ENCODE measurements around the gene BRD7. TPM values are rescaled to one million over a fixed set of nuclear protein-coding genes. Genes with fewer than 3 reads are reported as not detected.
A peak's percentile ranks its signal among the peaks of the same experiment; 100 is the strongest.

The BRD7 gene
- total RNA-seq, 4 donors from 2014 or later: 29.9 to 41.2 (median 38.9) TPM

- DNase-seq (ENCODE audit: low spot score) (no peak), ATAC-seq (ENCODE audit: low FRiP score) (no peak)
- no peak for TF ChIP-seq CTCF (IDR thresholded peaks at IDR 0.05)
Observed at GRCh38 chr16:50329446-50330189, 39.2 kb downstream of the BRD7 start.

DNA sequence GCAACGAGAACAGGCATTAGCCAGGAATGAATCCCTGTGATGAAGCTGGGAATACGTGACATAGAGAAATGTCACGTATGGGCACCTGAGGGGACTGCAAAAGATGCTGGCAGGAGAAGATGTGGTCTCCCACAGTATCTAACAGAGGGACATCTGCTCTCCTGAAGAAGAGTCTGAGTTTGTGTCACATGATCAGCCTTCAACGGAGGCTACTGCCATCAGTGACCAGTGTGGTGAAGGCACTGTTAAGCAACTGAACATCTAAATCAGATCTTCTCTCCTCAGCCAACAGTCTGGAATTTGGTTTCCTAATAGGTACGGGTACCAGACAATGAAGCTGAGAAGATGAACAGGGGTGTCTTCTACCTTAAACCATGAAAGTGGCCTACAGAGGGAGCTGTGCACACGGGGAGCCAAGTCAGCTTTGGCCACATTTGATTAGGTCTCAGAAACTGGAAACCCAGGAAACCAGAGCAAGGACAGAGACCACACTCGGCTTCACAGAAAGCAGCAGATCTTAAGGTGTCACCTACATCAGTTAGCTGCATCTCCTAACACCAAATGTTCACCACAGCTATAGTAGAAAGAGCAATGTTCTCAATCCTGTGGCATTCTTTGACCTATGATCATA lies 41.8 kb downstream of the BRD7 start:
- TF ChIP-seq CTCF (IDR thresholded peaks at IDR 0.05): no peak
- no peak for DNase-seq (ENCODE audit: low spot score)
- peak; percentile 41 for ATAC-seq (ENCODE audit: low FRiP score)

GRCh38 chr16:50326264-50326663 lies 42.5 kb downstream of the BRD7 start:
- no peak for TF ChIP-seq CTCF (IDR thresholded peaks at IDR 0.05)
- DNase-seq (ENCODE audit: low spot score) (no peak), ATAC-seq (ENCODE audit: low FRiP score) (no peak)

GRCh38 chr16:50324345-50324744 lies 44.4 kb downstream of the BRD7 start:
- ATAC-seq (ENCODE audit: low FRiP score) (no peak), DNase-seq (ENCODE audit: low spot score) (no peak)
- TF ChIP-seq CTCF (IDR thresholded peaks at IDR 0.05): no peak

DNA sequence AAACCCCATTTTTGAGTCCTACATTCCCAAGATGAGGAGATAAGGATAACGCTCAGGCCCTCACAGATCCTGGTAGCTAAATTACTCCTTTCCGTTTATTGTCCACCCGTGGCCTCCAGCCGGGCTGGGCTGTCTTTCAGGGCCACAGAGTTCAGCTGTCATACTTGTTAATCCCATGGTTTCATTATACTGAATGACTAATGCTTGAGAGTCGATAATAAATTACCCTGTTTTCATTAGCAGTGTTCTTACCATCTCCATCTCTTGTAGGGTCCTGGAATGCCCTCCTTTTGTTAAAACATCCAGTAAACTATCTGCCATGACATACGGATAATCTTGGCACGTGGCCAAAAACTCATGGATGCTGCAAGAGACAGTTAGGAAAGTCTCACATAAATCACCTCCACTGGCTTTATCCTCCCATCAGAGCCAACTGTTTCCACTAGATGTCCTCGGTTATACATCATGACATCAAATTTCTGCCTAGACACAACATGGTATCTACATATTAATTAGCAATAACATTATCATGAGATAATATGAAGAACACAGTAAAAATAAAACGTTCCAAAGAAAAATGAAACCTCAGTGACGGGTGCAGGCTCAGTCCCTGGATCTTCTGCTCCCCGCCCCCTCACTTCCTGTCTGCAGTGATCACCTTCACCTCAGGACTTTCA lies 45.3 kb downstream of the BRD7 start:
- TF ChIP-seq CTCF (IDR thresholded peaks at IDR 0.05): no peak
- ATAC-seq (ENCODE audit: low FRiP score): no peak
- no peak for DNase-seq (ENCODE audit: low spot score)

GRCh38 chr16:50322333-50322732 lies 46.5 kb downstream of the BRD7 start:
- no peak for ATAC-seq (ENCODE audit: low FRiP score)
- TF ChIP-seq CTCF (IDR thresholded peaks at IDR 0.05): no peak
- DNase-seq (ENCODE audit: low spot score): no peak
